Small intestine (tissue), 7 donors: ENCODE results near the gene NR2C2. TPM values are rescaled to one million over a fixed set of nuclear protein-coding genes. Genes with fewer than 3 reads are reported as not detected.
A peak's percentile ranks its signal among the peaks of the same experiment; 100 is the strongest.

Experiments
- DNase-seq, 2 donors: peaks; one replicate each; pipeline versions ENCODE4 v3.0.0 to v3.0.0-alpha.2; 2013
- FAIRE-seq: peaks from 2 replicates; lab custom pipeline; 2012; peaks lifted over from hg19 to GRCh38; lab: Jason Lieb, UNC
- H3K27ac ChIP-seq, 3 donors: one replicate each; pipeline ENCODE4 v1.5.1; 2013; ENCODE audit warnings: low read length in 2 of 3, mild to moderate bottlenecking in 2 of 3, control low read depth in 1 of 3, inconsistent platforms in 1 of 3, low read depth in 1 of 3, moderate library complexity in 1 of 3
- H3K27me3 ChIP-seq, 3 donors: one replicate each; pipeline ENCODE4 v1.6.1; 2013; ENCODE audit warnings: low read length in 3 of 3, inconsistent platforms in 1 of 3; ENCODE audit not compliant: control insufficient read depth in 3 of 3, insufficient read depth in 3 of 3
- H3K36me3 ChIP-seq, 3 donors: one replicate each; pipeline ENCODE4 v1.6.1; 2013; ENCODE audit warnings: low read length in 3 of 3, inconsistent platforms in 1 of 3, low read depth in 1 of 3, mild to moderate bottlenecking in 1 of 3, moderate library complexity in 1 of 3; ENCODE audit not compliant: control insufficient read depth in 3 of 3, insufficient read depth in 2 of 3
- H3K4me1 ChIP-seq, 3 donors: one replicate each; pipeline ENCODE4 v1.6.1; 2013; ENCODE audit warnings: low read length in 2 of 3, inconsistent platforms in 1 of 3, low read depth in 1 of 3, mild to moderate bottlenecking in 1 of 3, moderate library complexity in 1 of 3; ENCODE audit not compliant: control insufficient read depth in 3 of 3, insufficient read depth in 2 of 3
- H3K4me3 ChIP-seq, 3 donors: one replicate each; pipeline ENCODE4 v1.5.1; 2013; ENCODE audit warnings: low read length in 3 of 3, control low read depth in 1 of 3, inconsistent platforms in 1 of 3, low read depth in 1 of 3, mild to moderate bottlenecking in 1 of 3, moderate library complexity in 1 of 3
- H3K9me3 ChIP-seq, 2 donors: one replicate each; pipeline ENCODE4 v1.6.1; 2013; ENCODE audit warnings: low read depth in 1 of 2, low read length in 1 of 2; ENCODE audit not compliant: control insufficient read depth in 2 of 2, insufficient read depth in 1 of 2
- WGBS, 3 donors: extraction: QIAGEN DNeasy Blood & Tissue Kit; methylation state at CpG; one replicate each; pipeline ENCODE4 v1.1.7; 2013; 5-methylcytosine and 5-hydroxymethylcytosine counted together
- polyA plus RNA-seq, 4 donors: library from polyadenylated mRNA; stranded (reverse) in 3 of 4; unstranded in 1 of 4; fragments of 200-250 nt in 3 of 4; fragments of 120-200 nt in 1 of 4; gene quantifications; one replicate each; pipeline versions ENCODE4 v1.2.1 to v1.2.3, GENCODE V29; 2013
- donor health status: healthy with polysubstance abuse.
- donor health status: control.
- donor health status: control.
- donor health status: Bipolar disorder and iron deficiency.
- donor health status: healthy.

NR2C2 gene
- polyA plus RNA-seq, 4 donors, result 7.8 to 40.4 (median 10.1) TPM

DNA sequence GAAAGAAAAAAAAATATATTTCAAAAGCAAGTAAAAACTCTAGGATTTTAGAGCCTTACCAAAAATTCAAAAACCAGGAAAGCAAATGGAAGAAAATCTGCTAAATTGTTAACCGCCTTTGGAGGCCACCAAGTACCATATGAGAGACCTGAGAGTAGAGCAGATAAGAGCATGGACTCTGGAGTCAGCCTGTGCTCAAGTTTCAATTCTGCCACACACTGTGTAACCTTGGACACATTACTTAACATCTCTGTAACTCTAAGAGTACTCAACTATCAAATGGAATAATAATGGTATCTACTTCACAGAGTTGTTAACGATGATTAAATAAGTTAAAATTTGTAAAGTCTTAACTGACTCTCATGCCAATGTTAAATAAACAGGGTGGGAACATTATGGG is 138.9 kb downstream of the NR2C2 start:
- 96 to 100% (median 98%) methylated on average over 2 of the region's 2 CpGs for WGBS, 3 donors
- no peak overlapping the region for H3K27ac ChIP-seq
- FAIRE-seq, result no peak
- DNase-seq, result peak in 1 of 2 donors; percentile 38
- H3K4me1 ChIP-seq, result no peaks in the 10 kb centered on the region
- H3K4me3 ChIP-seq, result no peak overlapping the region
- no peaks in the 10 kb centered on the region for H3K27me3 ChIP-seq
- H3K36me3 ChIP-seq, result peaks cover 21 to 52% (median 31%) of the 10 kb centered on the region in 3 donors
- H3K9me3 ChIP-seq, result no peaks in the 10 kb centered on the region

- Histone ChIP-seq H3K27ac (no peak overlapping the region), H3K4me3 (no peak overlapping the region), H3K27me3 (no peaks in the 10 kb centered on the region), H3K36me3 (peaks cover 21 to 49% (median 31%) of the 10 kb centered on the region in 3 donors), H3K9me3 (no peaks in the 10 kb centered on the region), H3K4me1 (no peaks in the 10 kb centered on the region)
- DNase-seq (no peak), FAIRE-seq (no peak)
- 92 to 97% (median 93%) methylated on average over 2 of the region's 2 CpGs for WGBS, 3 donors
These were observed 139.3 kb downstream of the NR2C2 start for GRCh38 chr3:15086699-15087098.

DNA sequence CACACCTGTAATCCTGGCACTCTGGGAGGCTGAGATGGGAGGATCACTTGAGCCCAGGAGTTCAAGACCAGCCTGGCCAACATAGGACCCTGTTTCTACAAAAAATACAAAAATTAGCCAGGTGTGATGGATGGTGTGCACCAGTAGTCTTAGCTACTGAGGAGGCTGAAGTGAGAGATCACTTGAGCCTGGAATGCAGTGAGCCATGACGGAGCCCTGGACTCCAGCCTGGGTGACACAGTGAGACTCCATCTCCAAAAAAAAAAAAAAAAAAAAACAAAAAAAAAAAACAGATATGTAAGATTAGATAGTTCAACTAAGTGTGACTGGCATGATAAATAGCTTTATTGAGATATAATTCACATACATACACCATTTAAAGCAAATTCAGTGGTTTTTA is 141.8 kb downstream of the NR2C2 start:
- peaks cover 12 to 35% (median 23%) of the 10 kb centered on the region in 3 donors for H3K36me3 ChIP-seq
- 93 to 100% (median 100%) methylated on average over 1 of the region's 1 CpG for WGBS, 3 donors
- FAIRE-seq (no peak), DNase-seq (no peak)
- no peaks in the 10 kb centered on the region for H3K27me3 ChIP-seq
- no peak overlapping the region for H3K4me3 ChIP-seq
- no peaks in the 10 kb centered on the region for H3K9me3 ChIP-seq
- no peaks in the 10 kb centered on the region for H3K4me1 ChIP-seq
- no peak overlapping the region for H3K27ac ChIP-seq

DNA sequence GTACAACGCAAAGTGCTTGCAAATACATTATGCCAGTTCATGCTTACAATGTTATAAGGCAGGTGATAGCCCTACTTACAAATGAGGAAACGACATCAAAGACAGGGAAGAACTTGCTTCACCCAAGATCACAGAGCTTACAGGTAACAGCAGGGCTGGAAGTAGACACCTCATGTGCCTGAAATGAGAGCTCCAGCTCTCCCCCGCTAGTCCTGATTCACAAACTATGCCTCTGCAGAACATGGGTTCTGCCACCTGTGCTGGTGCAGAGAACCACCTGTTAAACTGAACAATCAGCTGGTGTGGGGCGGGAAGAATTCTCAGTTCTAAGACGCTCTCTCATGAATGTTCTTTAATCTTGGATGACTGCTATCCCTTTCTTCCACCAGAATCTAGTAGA is 144.2 kb downstream of the NR2C2 start:
- Histone ChIP-seq H3K4me1 (no peaks in the 10 kb centered on the region), H3K9me3 (no peaks in the 10 kb centered on the region), H3K27ac (no peak overlapping the region), H3K27me3 (no peaks in the 10 kb centered on the region), H3K36me3 (peaks cover 10 to 37% (median 19%) of the 10 kb centered on the region in 3 donors), H3K4me3 (no peak overlapping the region)
- FAIRE-seq (no peak), DNase-seq (no peak)
- 72 to 84% (median 79%) methylated on average over 5 of the region's 5 CpGs for WGBS, 3 donors

DNA sequence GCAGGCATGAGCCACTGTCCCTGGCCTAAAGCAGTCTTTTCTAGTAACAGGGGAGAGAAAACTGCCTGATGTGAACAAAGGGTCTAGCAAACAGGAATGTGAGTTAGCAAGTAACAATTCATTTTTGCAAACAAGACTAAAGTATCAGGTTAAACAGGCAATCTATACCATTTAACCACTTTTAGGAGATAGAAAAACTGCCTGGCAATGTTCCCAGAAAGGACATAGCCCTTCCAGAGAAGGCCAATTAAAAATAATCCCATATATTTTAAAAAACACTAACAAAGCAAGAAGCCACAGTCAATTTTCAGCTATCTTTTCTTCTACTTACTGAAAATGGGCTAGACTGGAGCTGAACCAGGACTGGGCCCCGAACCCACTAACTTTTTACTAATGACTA is 145.3 kb downstream of the NR2C2 start:
- Histone ChIP-seq H3K4me1 (peaks cover 0 to 3% (median 2%) of the 10 kb centered on the region in 3 donors), H3K27ac (no peak overlapping the region), H3K27me3 (no peaks in the 10 kb centered on the region), H3K36me3 (peaks cover 10 to 31% (median 19%) of the 10 kb centered on the region in 3 donors), H3K4me3 (no peak overlapping the region), H3K9me3 (no peaks in the 10 kb centered on the region)
- FAIRE-seq, result no peak
- WGBS, 3 donors, result 94 to 99% (median 97%) methylated on average over 1 of the region's 1 CpG
- DNase-seq, result no peak

DNA sequence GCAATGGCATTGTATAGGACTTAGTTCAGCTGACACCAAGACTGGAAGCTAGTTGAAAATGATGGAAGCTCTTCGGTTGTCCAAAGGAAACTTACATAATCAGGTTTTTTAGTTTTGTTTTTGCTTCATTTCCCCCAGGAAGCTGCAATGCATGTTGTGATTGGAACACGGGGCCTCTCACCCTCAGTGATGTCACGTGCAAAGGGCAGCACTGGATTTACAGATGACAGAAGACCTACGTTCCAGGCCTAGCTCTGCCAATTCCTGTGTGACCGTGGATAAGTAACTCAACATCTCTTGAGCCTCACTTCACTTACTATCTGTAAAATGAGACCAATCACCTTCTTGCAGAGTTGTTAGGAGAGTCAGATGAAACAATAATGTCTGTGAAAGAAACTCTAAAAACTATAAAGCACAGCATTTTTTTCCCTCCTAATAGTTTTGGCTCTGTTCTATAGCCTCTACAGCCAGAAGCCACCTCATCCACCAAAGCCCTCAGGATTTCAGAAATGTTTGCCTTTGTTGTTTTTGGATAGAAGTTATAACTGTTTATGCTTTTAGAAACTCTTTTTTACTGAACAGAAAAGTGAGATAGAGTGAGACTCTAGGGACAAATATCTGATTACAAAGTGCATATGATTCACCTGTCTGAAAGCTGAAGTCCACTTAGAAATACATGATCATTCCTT is 146.9 kb downstream of the NR2C2 start:
- H3K27ac ChIP-seq, result no peak overlapping the region
- no peaks in the 10 kb centered on the region for H3K9me3 ChIP-seq
- WGBS, 3 donors, result 81 to 90% (median 87%) methylated on average over 5 of the region's 5 CpGs
- FAIRE-seq (no peak), DNase-seq (no peak)
- H3K4me1 ChIP-seq, result peaks cover 0 to 8% (median 7%) of the 10 kb centered on the region in 3 donors
- H3K27me3 ChIP-seq, result no peaks in the 10 kb centered on the region
- no peak overlapping the region for H3K4me3 ChIP-seq
- H3K36me3 ChIP-seq, result peaks cover 10 to 23% (median 19%) of the 10 kb centered on the region in 3 donors

- no peak overlapping the region for H3K4me3 ChIP-seq
- no peak for FAIRE-seq
- H3K36me3 ChIP-seq, result peaks cover 8 to 21% (median 13%) of the 10 kb centered on the region in 3 donors
- H3K9me3 ChIP-seq, result no peaks in the 10 kb centered on the region
- DNase-seq, result no peak
- H3K27ac ChIP-seq, result no peak overlapping the region
- WGBS, 3 donors, result 82 to 97% (median 93%) methylated on average over 3 of the region's 3 CpGs
- no peaks in the 10 kb centered on the region for H3K27me3 ChIP-seq
- H3K4me1 ChIP-seq, result peaks cover 0 to 13% (median 7%) of the 10 kb centered on the region in 3 donors
These were observed 148.7 kb downstream of the NR2C2 start for GRCh38 chr3:15096046-15096445.

DNA sequence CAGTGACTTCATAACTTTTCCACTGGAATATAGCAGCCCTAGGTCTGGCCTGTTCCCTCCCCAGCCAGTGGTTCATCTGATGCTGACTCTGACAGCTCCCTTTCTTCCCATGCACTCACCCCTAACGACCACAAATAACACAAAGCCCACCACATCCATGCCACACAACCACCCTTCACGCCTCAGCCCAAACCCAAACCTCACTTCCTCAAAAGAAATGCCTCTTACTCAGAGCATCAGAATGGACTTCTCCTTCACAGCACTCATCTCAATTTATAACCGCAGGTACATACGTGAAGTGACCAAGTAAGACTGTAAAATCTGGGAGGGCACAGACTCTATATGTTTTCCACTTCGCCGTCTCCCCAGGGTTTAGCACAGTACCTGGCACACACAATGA is 150.5 kb downstream of the NR2C2 start:
- 26 to 38% (median 28%) methylated on average over 6 of the region's 6 CpGs for WGBS, 3 donors
- Histone ChIP-seq H3K4me3 (peak overlapping the region in 2 of 3 donors; percentile 72 to 80), H3K36me3 (peaks cover 8 to 19% (median 13%) of the 10 kb centered on the region in 3 donors), H3K9me3 (no peaks in the 10 kb centered on the region), H3K4me1 (peaks cover 0 to 13% (median 12%) of the 10 kb centered on the region in 3 donors), H3K27me3 (no peaks in the 10 kb centered on the region), H3K27ac (peak overlapping the region in 1 of 3 donors; percentile 32)
- DNase-seq, result peak in 1 of 2 donors; percentile 16
- FAIRE-seq, result no peak
